Fibroblast of lung (primary cell): ENCODE results near the gene ASB18. TPM values are rescaled to one million over a fixed set of nuclear protein-coding genes. Genes with fewer than 3 reads are reported as not detected.

Source experiments
- DNase-seq, 2 donors: peaks; one replicate each; pipeline versions ENCODE4 v3.0.0 to v3.0.0-alpha.2; 2010; ENCODE audit warnings: low read depth in 2 of 2
- H2AFZ ChIP-seq: 2 replicates; pipeline ENCODE4 v1.5.1; 2012; ENCODE audit warnings: low read length, control low read depth, inconsistent platforms
- H3K27ac ChIP-seq: 2 replicates; pipeline ENCODE4 v1.5.1; 2011; ENCODE audit warnings: low read length, control low read depth; ENCODE audit not compliant: insufficient read depth
- H3K27me3 ChIP-seq: 2 replicates; pipeline ENCODE4 v1.5.1; 2011; ENCODE audit warnings: mild to moderate bottlenecking, low read length; ENCODE audit not compliant: control insufficient read depth, insufficient read depth
- H3K36me3 ChIP-seq: 2 replicates; pipeline ENCODE4 v1.5.1; 2011; ENCODE audit warnings: low read length; ENCODE audit not compliant: control insufficient read depth, insufficient read depth
- H3K4me1 ChIP-seq: 2 replicates; pipeline ENCODE4 v1.5.1; 2011; ENCODE audit warnings: low read length; ENCODE audit not compliant: control insufficient read depth, insufficient read depth; ENCODE audit errors: extremely low read depth
- H3K4me2 ChIP-seq: 2 replicates; pipeline ENCODE4 v1.5.1; 2011; ENCODE audit warnings: low read length, control low read depth; ENCODE audit not compliant: insufficient read depth; ENCODE audit errors: extremely low read depth
- H3K4me3 ChIP-seq, 4 experiments: fragments of 200-600 bp in 1 of 4; sonication (generic) in 1 of 4; replicated peaks in 1 of 4; 2 replicates each; pipeline ENCODE4 v1.5.1; 2011 to 2016; ENCODE audit warnings: low read length in 4 of 4, low read depth in 3 of 4, mild to moderate bottlenecking in 3 of 4, control low read depth in 2 of 4, inconsistent platforms in 1 of 4, mixed read lengths in 1 of 4; ENCODE audit not compliant: insufficient read depth in 1 of 4; ENCODE audit errors: control extremely low read depth in 1 of 4
- H3K79me2 ChIP-seq: 2 replicates; pipeline ENCODE4 v1.5.1; 2012; ENCODE audit warnings: mild to moderate bottlenecking, low read length, inconsistent platforms; ENCODE audit not compliant: control insufficient read depth, insufficient read depth
- H3K9ac ChIP-seq: 2 replicates; pipeline ENCODE4 v1.5.1; 2011; ENCODE audit warnings: mild to moderate bottlenecking, low read length, control low read depth; ENCODE audit not compliant: insufficient read depth
- H3K9me3 ChIP-seq: 2 replicates; pipeline ENCODE4 v1.5.1; 2012; ENCODE audit warnings: low read depth, low read length; ENCODE audit not compliant: control insufficient read depth, insufficient read depth
- H4K20me1 ChIP-seq: 2 replicates; pipeline ENCODE4 v1.5.1; 2011; ENCODE audit warnings: low read length; ENCODE audit not compliant: control insufficient read depth, insufficient read depth; ENCODE audit errors: extremely low read depth
- EZH2 ChIP-seq: IDR thresholded peaks from 2 replicates; pipeline ENCODE4 v1.5.1; 2012; ENCODE audit warnings: low read length, control low read depth, mild to moderate bottlenecking; ENCODE audit errors: missing control alignments
- polyA plus RNA-seq, 2 donors: library from polyadenylated mRNA; depleted of rRNA in 1 of 2; stranded (reverse) in 1 of 2; unstranded in 1 of 2; fragments of >200 nt; gene quantifications; 2 replicates each; pipeline ENCODE4 v1.2.1, GENCODE V29; 2011 to 2012; ENCODE audit warnings: missing spikeins in 1 of 2
- total RNA-seq: library from RNA; depleted of rRNA; stranded (reverse); fragments of >200 nt; gene quantifications from 2 replicates; pipeline ENCODE4 v1.2.1, GENCODE V29; 2014
- TF ChIP-seq, protein P1 (sequence below), 2 donors: IDR thresholded peaks in 1 of 2; conservative IDR thresholded peaks in 1 of 2; 1 replicate in 1 of 2; 2 replicates in 1 of 2; pipeline ENCODE4 v1.5.1; 2011 to 2012; ENCODE audit warnings: low read length in 2 of 2, control low read depth in 1 of 2, inconsistent platforms in 1 of 2, low read depth in 1 of 2, mild to moderate bottlenecking in 1 of 2

The ASB18 gene
- total and polyA plus RNA-seq, 2 donors (not counting 1 experiment from before 2014, with no cell fraction given) = not detected

DNA sequence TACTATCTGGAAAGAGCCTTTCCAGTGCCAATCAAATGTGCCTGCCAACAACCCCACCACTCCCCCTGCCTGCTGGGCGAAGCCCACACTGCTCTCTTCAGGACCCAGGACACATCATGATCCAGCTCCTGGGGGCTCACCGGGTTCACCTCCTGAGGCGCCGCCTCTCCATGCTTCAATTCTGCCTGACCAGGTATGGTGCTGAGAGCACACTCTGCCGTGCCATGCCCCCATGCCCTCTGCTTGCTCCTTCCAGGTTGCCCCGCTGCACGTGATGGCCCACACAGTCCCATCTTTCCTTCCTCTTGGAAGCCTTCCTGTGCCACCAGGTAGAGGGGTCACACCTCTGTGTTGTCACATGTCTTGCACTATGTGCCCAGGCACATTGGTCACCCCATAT, 47.5 kb downstream of the ASB18 start:
- no peak for DNase-seq
- no peak overlapping the region for H3K27ac ChIP-seq
- H3K4me2 ChIP-seq = no peak overlapping the region
- TF ChIP-seq EZH2 = no peak
- TF ChIP-seq, protein P1, sequence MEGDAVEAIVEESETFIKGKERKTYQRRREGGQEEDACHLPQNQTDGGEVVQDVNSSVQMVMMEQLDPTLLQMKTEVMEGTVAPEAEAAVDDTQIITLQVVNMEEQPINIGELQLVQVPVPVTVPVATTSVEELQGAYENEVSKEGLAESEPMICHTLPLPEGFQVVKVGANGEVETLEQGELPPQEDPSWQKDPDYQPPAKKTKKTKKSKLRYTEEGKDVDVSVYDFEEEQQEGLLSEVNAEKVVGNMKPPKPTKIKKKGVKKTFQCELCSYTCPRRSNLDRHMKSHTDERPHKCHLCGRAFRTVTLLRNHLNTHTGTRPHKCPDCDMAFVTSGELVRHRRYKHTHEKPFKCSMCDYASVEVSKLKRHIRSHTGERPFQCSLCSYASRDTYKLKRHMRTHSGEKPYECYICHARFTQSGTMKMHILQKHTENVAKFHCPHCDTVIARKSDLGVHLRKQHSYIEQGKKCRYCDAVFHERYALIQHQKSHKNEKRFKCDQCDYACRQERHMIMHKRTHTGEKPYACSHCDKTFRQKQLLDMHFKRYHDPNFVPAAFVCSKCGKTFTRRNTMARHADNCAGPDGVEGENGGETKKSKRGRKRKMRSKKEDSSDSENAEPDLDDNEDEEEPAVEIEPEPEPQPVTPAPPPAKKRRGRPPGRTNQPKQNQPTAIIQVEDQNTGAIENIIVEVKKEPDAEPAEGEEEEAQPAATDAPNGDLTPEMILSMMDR (conservative IDR thresholded peaks at IDR 0.05 in 1 of 2, IDR thresholded peaks at IDR 0.05 in 1 of 2; ENCODE audit: low read depth in 1 of 2, low read length in 2 of 2) = no peak
- no peaks in the 10 kb centered on the region for H3K9me3 ChIP-seq
- H2AFZ ChIP-seq = no peak overlapping the region
- no peaks in the 10 kb centered on the region for H3K36me3 ChIP-seq
- H3K79me2 ChIP-seq = no peaks in the 10 kb centered on the region
- no peaks in the 10 kb centered on the region for H4K20me1 ChIP-seq
- H3K4me3 ChIP-seq = no peak overlapping the region
- no peaks in the 10 kb centered on the region for H3K4me1 ChIP-seq
- no peak overlapping the region for H3K9ac ChIP-seq
- H3K27me3 ChIP-seq = no peaks in the 10 kb centered on the region

- H4K20me1 ChIP-seq = no peaks in the 10 kb centered on the region
- DNase-seq = no peak
- H3K4me3 ChIP-seq = no peak overlapping the region
- H3K27me3 ChIP-seq = no peaks in the 10 kb centered on the region
- H3K9ac ChIP-seq = no peak overlapping the region
- H3K36me3 ChIP-seq = no peaks in the 10 kb centered on the region
- no peak overlapping the region for H3K4me2 ChIP-seq
- H3K9me3 ChIP-seq = no peaks in the 10 kb centered on the region
- no peak overlapping the region for H2AFZ ChIP-seq
- no peaks in the 10 kb centered on the region for H3K79me2 ChIP-seq
- H3K4me1 ChIP-seq = no peaks in the 10 kb centered on the region
- no peak for TF ChIP-seq EZH2
- TF ChIP-seq, protein P1 (conservative IDR thresholded peaks at IDR 0.05 in 1 of 2, IDR thresholded peaks at IDR 0.05 in 1 of 2; ENCODE audit: low read depth in 1 of 2, low read length in 2 of 2) = no peak
- no peak overlapping the region for H3K27ac ChIP-seq
Measured at GRCh38 chr2:236215761-236216333, 48.4 kb downstream of the ASB18 start.

- Histone ChIP-seq H3K4me2 (no peak overlapping the region), H3K27ac (no peak overlapping the region), H3K79me2 (no peaks in the 10 kb centered on the region), H3K36me3 (no peaks in the 10 kb centered on the region), H4K20me1 (no peaks in the 10 kb centered on the region), H3K9me3 (no peaks in the 10 kb centered on the region), H3K4me3 (no peak overlapping the region), H3K27me3 (no peaks in the 10 kb centered on the region), H3K9ac (no peak overlapping the region), H2AFZ (no peak overlapping the region), H3K4me1 (no peaks in the 10 kb centered on the region)
- DNase-seq = no peak
- TF ChIP-seq, protein P1 (conservative IDR thresholded peaks at IDR 0.05 in 1 of 2, IDR thresholded peaks at IDR 0.05 in 1 of 2; ENCODE audit: low read depth in 1 of 2, low read length in 2 of 2) = no peak
- no peak for TF ChIP-seq EZH2
Measured at GRCh38 chr2:236215196-236215595, 49.0 kb downstream of the ASB18 start.
